Stimulated activated CD4-positive, alpha-beta T cell treated with anti-CD3 and anti-CD28 coated beads, Interleukin-15, amount 100 ng/mL, for 1 hour (primary cell): ENCODE measurements around the gene FNDC3A.

Experiments used
- DNase-seq, 2 donors: peaks; one replicate each; pipeline ENCODE4 v3.0.0-alpha.2; 2020; ENCODE audit warnings: low read depth in 1 of 2, low spot score in 1 of 2

The FNDC3A gene

DNA sequence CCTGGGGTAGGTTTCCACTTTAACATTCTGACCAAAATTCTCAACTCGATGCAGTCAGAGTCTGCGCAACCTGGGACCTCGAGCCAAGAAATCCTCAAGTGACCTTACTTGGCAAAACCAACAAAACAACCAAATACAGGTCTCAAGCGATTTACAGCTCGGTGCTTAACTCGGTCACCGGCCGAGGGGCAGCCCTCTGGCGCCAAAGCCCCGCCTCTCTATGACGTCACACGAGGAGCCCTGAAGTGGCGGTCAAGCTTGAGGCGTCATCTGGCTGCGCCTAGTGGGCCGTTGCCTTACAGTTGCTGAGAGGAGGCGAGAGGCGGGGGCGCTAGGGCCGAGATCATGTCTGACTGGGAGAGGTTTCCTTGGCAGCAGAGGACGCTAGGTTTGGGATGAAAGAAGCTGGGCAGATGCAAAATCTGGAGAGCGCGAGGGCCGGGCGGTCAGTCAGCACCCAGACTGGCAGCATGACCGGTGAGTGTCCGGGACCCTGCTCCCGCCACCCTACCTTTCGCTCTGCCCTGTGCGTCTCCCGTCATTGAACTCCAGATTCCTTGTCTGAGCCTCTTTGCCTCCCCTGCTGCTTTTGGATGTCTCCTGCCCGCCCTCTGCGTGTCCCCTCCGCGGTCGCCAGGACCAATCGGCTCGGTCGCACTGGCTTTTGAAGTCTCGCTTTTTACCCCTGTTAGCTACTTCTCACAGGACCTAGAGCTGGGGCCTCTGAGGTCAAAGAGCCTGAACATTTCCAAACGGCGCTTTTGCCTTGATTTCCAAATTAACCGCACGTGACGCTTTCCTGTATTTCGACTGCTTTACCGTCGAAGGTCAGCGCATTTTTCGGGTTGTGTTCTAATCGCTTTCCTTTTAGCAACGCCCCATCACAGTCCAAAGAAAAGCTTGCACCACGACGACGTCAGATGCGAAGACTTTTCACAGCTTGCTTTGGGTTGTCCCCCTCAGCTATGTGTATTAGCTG lies 272.2 kb downstream of the FNDC3A start, which contains the start of gene CDADC1:
TSS of gene CDADC1 (plus strand) at position 283 of the 979 bp plus-strand sequence. CDS start at position 396, 113 bp downstream.
- peak; percentile 68 to 75 for DNase-seq

DNA sequence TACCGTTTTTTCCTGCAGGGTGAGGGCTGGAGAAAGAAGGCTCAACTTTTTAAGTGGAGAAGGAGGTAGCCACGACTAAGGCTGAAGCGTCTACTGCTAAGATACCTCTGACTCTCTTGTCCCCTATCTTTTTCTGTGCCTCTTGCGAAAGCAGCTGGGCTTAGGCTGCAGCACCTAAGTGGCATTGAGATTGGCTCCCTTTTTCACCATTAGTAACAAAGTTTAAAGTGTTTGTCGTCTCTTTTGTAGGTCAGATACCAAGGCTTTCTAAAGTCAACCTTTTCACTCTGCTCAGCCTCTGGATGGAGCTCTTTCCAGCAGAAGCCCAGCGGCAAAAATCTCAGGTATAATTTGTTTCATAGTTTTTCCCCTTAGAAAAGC lies 272.9 kb downstream of the FNDC3A start:
- DNase-seq, result no peak

DNA sequence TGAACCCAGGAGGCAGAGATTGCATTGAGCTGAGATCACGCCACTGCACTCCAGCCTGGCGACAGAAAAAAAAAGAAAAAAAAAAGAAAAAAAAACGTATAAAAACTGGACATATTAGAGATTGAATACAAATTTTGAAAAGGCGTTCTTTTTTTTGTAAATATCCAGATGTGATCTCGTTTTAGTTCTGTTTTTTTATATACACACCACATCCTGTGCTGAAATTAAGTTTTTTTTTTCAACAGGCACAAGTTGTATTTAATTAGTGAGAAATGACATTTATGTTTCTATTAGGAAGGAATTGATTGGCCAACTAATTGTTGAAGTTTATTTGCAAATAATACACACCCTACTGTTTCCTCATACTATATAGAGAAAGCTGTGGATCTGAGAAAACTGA lies 275.6 kb downstream of the FNDC3A start:
- no peak for DNase-seq

DNA sequence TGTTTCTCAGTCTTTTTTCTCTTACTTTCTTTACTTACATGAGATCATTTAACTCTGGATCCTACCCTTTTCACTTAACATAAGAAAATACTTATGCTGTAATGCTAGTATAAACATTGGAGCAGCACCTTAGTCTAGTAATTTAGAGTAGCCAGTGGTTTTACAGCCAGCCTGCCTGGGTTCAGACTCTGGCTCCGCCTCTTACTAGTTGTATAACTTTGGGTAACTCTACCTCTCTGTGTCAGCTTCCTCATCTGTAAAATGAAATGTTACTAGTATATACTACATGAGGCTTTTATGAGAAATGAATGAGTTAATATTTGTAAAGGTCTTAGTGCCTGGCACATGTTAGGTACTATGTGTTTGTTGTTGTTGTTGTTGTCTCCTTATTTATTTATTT lies 277.6 kb downstream of the FNDC3A start:
- no peak for DNase-seq

DNA sequence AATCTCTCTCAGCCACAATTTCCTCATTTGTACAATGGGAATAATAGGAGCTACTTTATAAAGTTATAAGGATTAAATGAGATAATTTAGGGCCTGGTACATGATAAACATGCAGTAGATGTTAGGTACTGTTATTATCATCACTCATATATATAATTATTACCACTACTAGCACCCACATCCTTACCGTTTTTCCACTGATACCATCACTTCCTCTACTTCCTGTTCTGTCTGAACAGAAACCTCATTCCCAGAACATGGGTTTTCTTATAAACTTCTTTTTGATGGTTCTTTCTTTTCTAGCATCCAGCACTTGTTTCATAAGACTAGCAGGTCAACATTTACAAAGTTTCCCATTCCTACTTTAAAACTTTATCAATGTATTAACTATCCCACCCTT lies 278.3 kb downstream of the FNDC3A start:
- DNase-seq, result no peak

DNA sequence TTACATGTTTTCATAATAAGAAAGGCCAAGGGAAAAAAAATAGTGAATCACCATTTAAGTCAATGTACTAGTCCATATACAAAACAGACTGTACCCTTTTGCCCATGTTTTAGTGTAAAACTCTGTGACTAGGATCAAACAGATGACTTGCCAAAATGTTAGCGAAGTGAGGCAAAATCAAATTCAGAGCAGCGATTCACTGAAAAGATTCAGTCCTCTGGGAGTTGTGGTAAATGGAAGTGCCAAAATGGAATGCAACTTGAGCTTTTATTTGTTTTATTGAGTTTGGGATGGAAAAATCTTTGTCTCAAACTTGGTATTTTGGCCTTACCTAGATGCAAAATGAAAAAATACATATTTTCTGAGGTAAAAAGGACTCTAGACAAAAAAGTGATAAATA lies 281.1 kb downstream of the FNDC3A start:
- no peak for DNase-seq

DNA sequence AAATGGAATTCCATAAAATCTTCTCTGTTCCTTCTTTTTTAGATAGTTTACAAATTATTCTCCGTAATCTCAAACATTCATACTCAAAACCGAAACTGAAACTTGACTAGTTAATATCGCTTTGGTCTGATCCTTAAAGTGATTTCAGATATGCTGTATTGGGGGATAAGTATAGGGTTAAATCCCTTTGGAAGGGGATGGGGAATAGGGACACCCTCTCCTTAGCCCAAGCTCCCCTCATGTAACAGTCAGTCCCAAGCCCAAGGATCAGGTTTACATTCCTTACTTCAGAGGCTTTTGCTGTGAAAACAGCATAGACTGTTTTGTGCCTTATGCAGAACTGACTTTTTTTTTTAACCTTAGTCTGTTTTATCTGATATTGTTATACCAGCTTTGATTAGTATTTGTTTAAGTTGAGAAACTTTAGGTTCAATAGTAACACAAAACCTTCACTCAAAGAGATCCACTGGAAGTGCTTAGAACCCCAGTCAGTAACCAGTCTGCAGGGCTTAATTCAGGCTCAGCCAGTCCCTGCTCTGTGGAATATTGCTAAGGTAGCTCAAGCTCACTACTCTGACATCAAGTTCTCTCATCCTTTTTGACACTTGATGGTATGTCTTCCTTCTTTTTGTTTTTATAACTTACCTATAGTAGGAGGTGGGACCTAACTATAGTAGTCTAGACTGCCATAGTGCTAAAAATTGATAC lies 282.5 kb downstream of the FNDC3A start:
- DNase-seq, result no peak
